DMS53 treated with DMSO at 0.1 percent for 48 hours (cell line): ENCODE measurements around the gene BRME1.

Experiments used
- DNase-seq: peaks from one replicate; lab custom pipeline; 2025; ENCODE audit not compliant: unreplicated experiment; lab: John Stamatoyannopoulos, UW

BRME1 gene

GRCh38 chr19:13847407-13848339 lies 58.2 kb downstream of the BRME1 start:
- DNase-seq: peak; percentile 53

- peak; percentile 81 for DNase-seq
Observed at GRCh38 chr19:13846557-13847406, 59.1 kb downstream of the BRME1 start.

- DNase-seq: no peak
Observed at GRCh38 chr19:13844130-13844631, 61.7 kb downstream of the BRME1 start.

GRCh38 chr19:13843104-13843921 lies 62.6 kb downstream of the BRME1 start:
- DNase-seq: peak; percentile 32

- no peak for DNase-seq
Observed at GRCh38 chr19:13842291-13843103, 63.4 kb downstream of the BRME1 start.

- DNase-seq: no peak
Observed at GRCh38 chr19:13841962-13842290, 64.0 kb downstream of the BRME1 start.

GRCh38 chr19:13841086-13841961 lies 64.6 kb downstream of the BRME1 start:
- DNase-seq: no peak

GRCh38 chr19:13840305-13841085 lies 65.4 kb downstream of the BRME1 start:
- no peak for DNase-seq

GRCh38 chr19:13839938-13840304 lies 66.0 kb downstream of the BRME1 start:
- no peak for DNase-seq

GRCh38 chr19:13839130-13839937 lies 66.6 kb downstream of the BRME1 start:
- no peak for DNase-seq

GRCh38 chr19:13838435-13839129 lies 67.3 kb downstream of the BRME1 start:
- no peak for DNase-seq

GRCh38 chr19:13835791-13836723 lies 69.9 kb downstream of the BRME1 start:
- DNase-seq: no peak

- no peak for DNase-seq
Observed at GRCh38 chr19:13834244-13835069, 71.5 kb downstream of the BRME1 start.

- DNase-seq: peak; percentile 78
Observed at GRCh38 chr19:13833330-13834243, 72.3 kb downstream of the BRME1 start.
